RWPE2 (cell line): ENCODE measurements around the gene ANKRD13D.
A peak's percentile ranks its signal among the peaks of the same experiment; 100 is the strongest.

ENCODE experiments used
- ATAC-seq: fragments of 200-7000 bp; cut with Tn5 transposase; 3 replicates; pipeline ENCODE4 v1.9.1; 2021; ENCODE audit warnings: low read depth
- DNase-seq: peaks from one replicate; pipeline ENCODE4 v3.0.0-alpha.2; 2020; ENCODE audit warnings: low spot score
- H3K27ac ChIP-seq: fragments of 450-650 bp; 2 replicates; pipeline ENCODE4 v1.5.1; 2017; ENCODE audit warnings: mild to moderate bottlenecking; ENCODE audit not compliant: poor library complexity, severe bottlenecking
- H3K27me3 ChIP-seq: fragments of 250-450 bp; sonication (Bioruptor Pico); 2 replicates; pipeline ENCODE4 v1.5.1; 2021; ENCODE audit warnings: mild to moderate bottlenecking, moderate library complexity; ENCODE audit not compliant: insufficient read depth, poor library complexity, severe bottlenecking
- H3K36me3 ChIP-seq: fragments of 250-450 bp; sonication (Bioruptor Pico); 2 replicates; pipeline ENCODE4 v1.5.1; 2020; ENCODE audit warnings: low read depth, mild to moderate bottlenecking, moderate library complexity
- H3K4me1 ChIP-seq: fragments of 250-450 bp; sonication (Bioruptor Pico); 2 replicates; pipeline ENCODE4 v1.5.1; 2021; ENCODE audit warnings: mild to moderate bottlenecking, moderate library complexity; ENCODE audit not compliant: insufficient read depth, poor library complexity, severe bottlenecking
- H3K4me3 ChIP-seq: fragments of 250-450 bp; sonication (Bioruptor Pico); 2 replicates; pipeline ENCODE4 v1.5.1; 2021; ENCODE audit warnings: mild to moderate bottlenecking, moderate library complexity; ENCODE audit not compliant: severe bottlenecking
- H3K9me3 ChIP-seq: fragments of 250-450 bp; sonication (Bioruptor Pico); 2 replicates; pipeline ENCODE4 v1.5.1; 2021; ENCODE audit warnings: mild to moderate bottlenecking, moderate library complexity; ENCODE audit not compliant: severe bottlenecking
- TF ChIP-seq, protein P1 (sequence below): fragments of 450-650 bp; IDR thresholded peaks from one replicate; pipeline ENCODE4 v1.5.1; 2017; ENCODE audit warnings: mild to moderate bottlenecking, moderate library complexity; ENCODE audit not compliant: poor library complexity, severe bottlenecking

Gene ANKRD13D

DNA sequence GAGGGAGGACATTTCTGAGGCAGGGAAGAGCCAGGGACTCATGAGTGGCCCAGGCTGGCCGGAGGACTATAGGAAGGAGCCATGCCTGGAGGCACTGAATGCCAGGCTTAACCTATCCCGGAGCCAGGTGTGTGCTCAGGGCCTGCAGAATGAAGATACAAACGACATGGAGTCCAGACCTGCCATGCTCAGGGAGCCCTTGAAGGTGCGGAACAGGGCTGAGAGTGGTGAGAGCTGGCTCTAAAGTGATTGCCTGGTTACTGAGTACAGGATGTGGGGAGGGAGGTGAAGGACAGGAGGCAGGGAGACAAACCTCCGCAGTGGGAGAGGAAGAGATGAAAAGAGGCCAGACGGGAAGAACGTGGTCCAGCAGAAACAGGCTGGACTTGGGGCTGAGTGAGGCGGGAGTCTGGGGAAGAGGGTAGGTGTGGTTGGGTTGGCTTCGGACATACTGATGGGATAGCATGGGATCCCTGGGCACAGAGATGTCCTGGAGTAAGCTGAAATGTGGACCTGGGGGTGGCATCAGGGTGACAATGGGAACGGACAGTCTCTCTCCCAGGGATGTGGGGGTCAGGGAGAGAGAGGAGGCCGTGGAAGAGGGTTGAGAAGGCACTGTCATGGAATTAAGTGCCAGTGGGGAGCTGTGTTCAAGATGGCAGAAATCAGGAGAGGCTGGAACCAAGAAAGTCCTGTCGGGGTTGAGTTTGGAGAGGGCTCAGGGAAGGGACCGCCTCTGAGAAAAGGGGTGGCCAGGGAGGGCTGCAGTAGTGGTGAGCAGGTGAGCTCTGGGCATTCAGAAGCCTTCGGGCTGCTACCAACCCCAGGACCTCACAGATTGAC is 1.5 kb upstream of the ANKRD13D start:
- H3K27me3 ChIP-seq = no peaks in the 10 kb centered on the region
- H3K36me3 ChIP-seq = peaks cover 46% of the 10 kb centered on the region
- no peak overlapping the region for H3K4me3 ChIP-seq
- peak overlapping the region; percentile 91 for H3K27ac ChIP-seq
- TF ChIP-seq, protein P1, sequence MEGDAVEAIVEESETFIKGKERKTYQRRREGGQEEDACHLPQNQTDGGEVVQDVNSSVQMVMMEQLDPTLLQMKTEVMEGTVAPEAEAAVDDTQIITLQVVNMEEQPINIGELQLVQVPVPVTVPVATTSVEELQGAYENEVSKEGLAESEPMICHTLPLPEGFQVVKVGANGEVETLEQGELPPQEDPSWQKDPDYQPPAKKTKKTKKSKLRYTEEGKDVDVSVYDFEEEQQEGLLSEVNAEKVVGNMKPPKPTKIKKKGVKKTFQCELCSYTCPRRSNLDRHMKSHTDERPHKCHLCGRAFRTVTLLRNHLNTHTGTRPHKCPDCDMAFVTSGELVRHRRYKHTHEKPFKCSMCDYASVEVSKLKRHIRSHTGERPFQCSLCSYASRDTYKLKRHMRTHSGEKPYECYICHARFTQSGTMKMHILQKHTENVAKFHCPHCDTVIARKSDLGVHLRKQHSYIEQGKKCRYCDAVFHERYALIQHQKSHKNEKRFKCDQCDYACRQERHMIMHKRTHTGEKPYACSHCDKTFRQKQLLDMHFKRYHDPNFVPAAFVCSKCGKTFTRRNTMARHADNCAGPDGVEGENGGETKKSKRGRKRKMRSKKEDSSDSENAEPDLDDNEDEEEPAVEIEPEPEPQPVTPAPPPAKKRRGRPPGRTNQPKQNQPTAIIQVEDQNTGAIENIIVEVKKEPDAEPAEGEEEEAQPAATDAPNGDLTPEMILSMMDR = no peak
- peaks cover 3% of the 10 kb centered on the region for H3K4me1 ChIP-seq
- DNase-seq (no peak), ATAC-seq (no peak; the same call in 2 of the 3 replicates)
- H3K9me3 ChIP-seq = no peaks in the 10 kb centered on the region

GRCh38 chr11:67288198-67288451 is 978 bp upstream of the ANKRD13D start:
- ATAC-seq (no peak; the same call in 2 of the 3 replicates), DNase-seq (no peak)
- H3K4me3 ChIP-seq = peak overlapping the region; percentile 67
- no peaks in the 10 kb centered on the region for H3K27me3 ChIP-seq
- TF ChIP-seq, protein P1 = no peak
- H3K9me3 ChIP-seq = no peaks in the 10 kb centered on the region
- peak overlapping the region; percentile 91 for H3K27ac ChIP-seq
- H3K36me3 ChIP-seq = peaks cover 46% of the 10 kb centered on the region
- peaks cover 8% of the 10 kb centered on the region for H3K4me1 ChIP-seq

DNA sequence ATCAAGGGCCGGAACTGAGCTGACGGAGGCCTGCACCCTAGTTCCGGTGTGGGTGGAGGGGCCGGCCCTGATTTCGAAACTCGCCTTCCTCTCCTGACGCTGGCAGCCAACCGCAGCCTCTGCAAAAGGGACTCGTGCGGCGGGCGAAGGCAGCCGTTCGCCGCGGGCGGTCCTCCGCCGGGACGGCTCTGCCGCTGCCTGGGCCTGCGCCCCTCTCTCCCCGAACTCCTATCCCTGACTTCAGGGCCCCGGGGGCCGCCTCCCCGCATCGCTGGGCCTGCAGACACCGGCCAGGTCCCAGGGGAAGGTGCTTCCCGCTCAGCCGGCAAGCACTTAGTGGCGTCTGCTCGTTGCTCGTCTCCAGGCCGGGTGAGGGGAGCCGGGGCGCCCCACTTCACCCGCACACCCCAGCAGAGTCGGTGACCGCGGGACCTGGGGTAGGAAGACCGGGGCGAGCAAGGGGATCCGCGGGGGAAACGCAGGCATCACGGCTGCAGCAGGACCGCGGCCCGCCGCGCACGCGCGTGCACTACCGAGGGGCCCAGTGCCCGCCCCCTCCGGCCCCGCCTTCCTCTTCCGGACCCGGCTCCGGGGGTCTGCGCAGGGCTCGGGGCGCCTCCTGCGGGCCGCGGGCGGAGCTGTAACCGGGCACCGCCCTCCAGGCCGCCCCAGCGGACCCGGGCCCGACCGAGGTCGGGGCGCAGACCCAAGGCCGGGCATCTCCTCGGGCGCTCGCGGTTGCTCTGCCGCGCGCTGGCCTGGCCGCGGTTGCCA is 464 bp upstream of the ANKRD13D start:
- H3K9me3 ChIP-seq = no peaks in the 10 kb centered on the region
- peak; percentile 68 for ATAC-seq
- no peak for DNase-seq
- TF ChIP-seq, protein P1 = peak; percentile 32
- peak overlapping the region; percentile 91 for H3K27ac ChIP-seq
- H3K27me3 ChIP-seq = no peaks in the 10 kb centered on the region
- H3K4me3 ChIP-seq = peak overlapping the region; percentile 67
- H3K36me3 ChIP-seq = peaks cover 46% of the 10 kb centered on the region
- H3K4me1 ChIP-seq = peaks cover 13% of the 10 kb centered on the region

GRCh38 chr11:67289651-67290479 is 762 bp downstream of the ANKRD13D start:
- peaks cover 14% of the 10 kb centered on the region for H3K4me1 ChIP-seq
- DNase-seq (no peak), ATAC-seq (peak; percentile 5)
- peaks cover 50% of the 10 kb centered on the region for H3K36me3 ChIP-seq
- TF ChIP-seq, protein P1 = no peak
- H3K9me3 ChIP-seq = no peaks in the 10 kb centered on the region
- peak overlapping the region; percentile 67 for H3K4me3 ChIP-seq
- peak overlapping the region; percentile 91 for H3K27ac ChIP-seq
- no peaks in the 10 kb centered on the region for H3K27me3 ChIP-seq
